NOMO-1 (cell line): ENCODE measurements around the gene RBM28.
"Not testable (repeated sequence)": the region's sequence is repeated elsewhere in the genome, so short reads cannot be mapped to it uniquely, and the experiment has no call there.

Source experiments
- DNase-seq, 2 experiments: peaks; one replicate each; lab custom pipeline; 2025; ENCODE audit not compliant: unreplicated experiment in 2 of 2; lab: John Stamatoyannopoulos, UW

RBM28 gene

GRCh38 chr7:128298004-128298403 lies 45.7 kb downstream of the RBM28 start:
- DNase-seq = not testable (repeated sequence)

DNA sequence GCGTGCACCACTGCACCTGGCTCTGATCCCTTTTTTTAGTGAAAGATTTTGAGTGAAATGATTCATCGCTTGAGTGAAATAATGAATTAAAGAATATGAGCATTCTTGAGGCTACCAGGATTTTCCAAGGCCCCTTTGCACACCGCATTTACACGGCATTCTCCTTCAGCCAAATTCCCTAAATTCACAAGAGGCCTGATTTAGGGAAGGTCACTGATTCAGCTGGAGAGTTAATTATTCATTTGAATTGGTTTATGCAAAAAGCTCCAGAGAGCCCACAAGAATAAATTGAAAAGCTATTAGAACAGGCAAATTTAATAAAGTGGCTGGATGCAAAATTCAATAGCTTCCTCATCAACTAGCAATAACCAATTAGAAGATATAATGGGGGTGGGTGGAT lies 56.2 kb downstream of the RBM28 start:
- DNase-seq = no peak

DNA sequence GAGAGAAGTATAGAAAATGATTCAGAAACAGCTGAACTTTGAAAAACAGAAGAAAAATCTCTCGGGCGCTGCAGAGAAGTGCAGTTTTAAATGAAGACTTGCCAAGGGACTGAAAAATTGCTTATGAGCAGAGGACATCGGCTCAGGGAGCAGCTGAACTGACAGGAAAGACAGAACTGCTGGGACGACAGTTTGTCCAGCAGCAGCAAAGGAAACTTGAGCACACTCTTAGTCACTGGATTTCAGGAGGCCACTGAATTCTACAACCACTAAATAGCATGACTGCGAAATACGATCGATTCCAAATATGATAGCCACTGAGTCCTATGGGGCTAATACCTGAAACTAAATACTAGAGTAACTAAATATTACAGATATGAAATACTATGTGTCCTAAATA lies 59.6 kb downstream of the RBM28 start:
- DNase-seq = no peak

DNA sequence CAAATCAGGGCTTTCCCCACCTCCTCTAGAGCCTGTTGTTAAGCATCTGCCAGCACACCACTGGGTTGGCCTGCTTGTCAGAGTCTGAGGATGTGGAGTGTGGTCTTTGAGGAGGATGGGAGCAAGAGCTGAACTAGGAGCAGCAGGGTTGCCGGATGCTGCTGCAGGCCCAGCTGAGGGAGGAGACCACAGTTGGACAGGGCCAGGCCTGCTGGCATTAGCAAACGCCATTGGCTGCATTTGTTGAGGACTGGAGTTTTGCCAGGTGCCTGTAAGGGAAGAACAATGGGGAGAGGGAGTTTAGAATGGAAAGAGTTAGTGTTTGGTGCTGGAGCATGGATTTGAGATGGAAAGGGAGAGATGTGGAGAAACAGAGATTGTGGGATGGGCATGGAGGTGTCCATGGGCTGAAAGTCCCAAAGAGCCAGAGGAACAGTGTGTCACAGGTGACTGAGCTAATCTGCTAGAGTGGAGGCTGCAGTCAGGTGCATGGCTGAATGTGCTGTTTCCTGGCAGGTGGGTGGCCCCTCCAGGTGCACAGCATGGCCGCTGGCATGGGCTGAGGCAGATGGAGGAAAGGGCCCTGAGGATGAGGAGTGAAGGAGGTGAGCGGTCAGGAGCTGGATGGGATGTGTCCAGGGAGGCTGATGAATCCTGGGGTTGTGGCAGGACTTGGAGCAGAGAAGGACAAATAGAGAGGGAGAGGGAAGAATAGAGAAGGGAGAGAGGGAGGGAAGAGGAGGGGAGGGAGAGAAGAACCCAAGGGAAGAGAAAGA lies 61.9 kb downstream of the RBM28 start:
- DNase-seq = no peak

GRCh38 chr7:128280451-128280850 lies 63.3 kb downstream of the RBM28 start:
- not testable (repeated sequence) for DNase-seq

GRCh38 chr7:128279124-128279713 lies 64.5 kb downstream of the RBM28 start:
- DNase-seq = no peak

- no peak for DNase-seq
Observed at GRCh38 chr7:128278366-128278765, 65.3 kb downstream of the RBM28 start.

- no peak for DNase-seq
Observed at GRCh38 chr7:128275681-128276080, 68.0 kb downstream of the RBM28 start.

- no peak for DNase-seq
Observed at GRCh38 chr7:128274884-128275603, 68.7 kb downstream of the RBM28 start.

- no peak for DNase-seq
Observed at GRCh38 chr7:128274246-128274883, 69.3 kb downstream of the RBM28 start.

DNA sequence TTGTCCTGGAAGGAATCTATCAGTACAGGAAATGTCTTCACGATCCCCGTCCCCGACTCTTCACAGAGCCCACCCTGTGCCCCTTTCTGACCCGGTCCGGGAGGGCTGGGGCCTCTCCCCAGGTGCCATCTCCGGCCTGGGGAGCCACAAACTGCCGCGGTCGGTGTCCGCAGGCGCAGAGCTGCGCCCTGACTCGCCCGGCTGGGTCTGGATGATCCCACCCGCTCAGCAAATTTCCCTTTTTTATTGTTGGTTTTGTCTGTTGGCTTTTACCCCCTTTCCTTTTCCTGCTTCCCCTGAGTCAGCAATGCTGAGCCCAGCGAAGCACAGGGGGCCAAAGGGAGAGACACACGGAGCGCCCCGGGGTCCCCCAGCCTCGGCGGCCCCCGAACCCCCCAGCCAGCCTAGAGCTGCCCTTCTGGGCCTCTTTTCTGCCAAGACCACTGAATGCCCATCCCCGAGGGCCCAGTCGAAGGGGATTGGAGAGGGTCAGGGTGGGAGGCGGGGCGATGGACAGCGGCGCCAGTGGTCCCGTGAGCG lies 71.7 kb downstream of the RBM28 start:
- DNase-seq = no peak

- no peak for DNase-seq
Observed at GRCh38 chr7:128271471-128271941, 72.2 kb downstream of the RBM28 start.

- DNase-seq = no peak
Observed at GRCh38 chr7:128270826-128271272, 72.9 kb downstream of the RBM28 start.

GRCh38 chr7:128268233-128268632 lies 75.5 kb downstream of the RBM28 start:
- no peak for DNase-seq

- no peak for DNase-seq
Observed at GRCh38 chr7:128267595-128267924, 76.1 kb downstream of the RBM28 start.

GRCh38 chr7:128266883-128267594 lies 76.7 kb downstream of the RBM28 start:
- DNase-seq = no peak

DNA sequence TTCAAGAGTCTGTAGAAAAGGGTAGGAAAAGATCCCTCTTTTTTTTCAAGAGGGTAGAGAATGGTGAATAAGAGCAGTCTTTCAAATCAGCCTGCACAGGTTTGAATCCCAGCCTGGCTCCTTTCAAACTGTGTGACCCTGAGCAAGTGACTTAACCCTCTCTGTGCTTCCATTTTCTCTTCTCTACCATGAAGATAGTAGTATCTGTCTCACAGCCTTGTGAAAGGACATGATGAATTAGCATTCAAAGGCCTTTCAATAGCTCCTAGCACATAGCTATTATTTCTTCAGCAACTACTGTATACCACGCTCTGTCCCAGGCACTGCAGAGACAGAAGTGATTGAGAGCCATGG lies 77.2 kb downstream of the RBM28 start:
- no peak for DNase-seq

GRCh38 chr7:128265906-128266300 lies 77.8 kb downstream of the RBM28 start:
- no peak for DNase-seq

GRCh38 chr7:128265156-128265905 lies 78.4 kb downstream of the RBM28 start:
- DNase-seq = no peak

- no peak for DNase-seq
Observed at GRCh38 chr7:128264477-128264876, 79.2 kb downstream of the RBM28 start.
